A549 (cell line): ENCODE results near the gene NKD1. TPM values are rescaled to one million over a fixed set of nuclear protein-coding genes. Genes with fewer than 3 reads are reported as not detected.

ENCODE experiments used
- ATAC-seq, 2 experiments: fragments of 200-7000 bp in 1 of 2; fragments of >200 bp in 1 of 2; cut with Nextera tagmentation in 1 of 2; cut with Tn5 transposase in 1 of 2; 3 replicates each; pipeline versions ENCODE4 v1.8.0 to v1.9.1; 2018 to 2020; ENCODE audit warnings: mild to moderate bottlenecking in 1 of 2, moderate library complexity in 1 of 2
- CTCF ChIA-PET: fragments of 300-600 bp; sonication (Branson Sonifier 250); formaldehyde crosslinking; extraction: SDS; loops from one replicate; lab custom pipeline; 2021; ENCODE audit warnings: antibody characterized with exemption, inconsistent platforms; lab: Yijun Ruan, JAX
- POLR2A ChIA-PET: fragments of 350-600 bp; formaldehyde crosslinking; extraction: SDS; loops from one replicate; lab custom pipeline; 2021; ENCODE audit warnings: antibody characterized with exemption, inconsistent platforms; lab: Yijun Ruan, JAX
- DNase-seq, 2 experiments: peaks; one replicate each; pipeline versions ENCODE4 v3.0.0 to v3.0.0-alpha.2; 2011 to 2016; ENCODE audit warnings: low read depth in 1 of 2, low spot score in 1 of 2
- FAIRE-seq: peaks from 2 replicates; lab custom pipeline; 2011; peaks lifted over from hg19 to GRCh38; lab: Jason Lieb, UNC
- H3K27ac ChIP-seq, 2 experiments: fragments of >200 bp; sonication (Bioruptor Twin); formaldehyde crosslinking; 3 replicates each; pipeline ENCODE4 v1.5.1; 2016 to 2017
- H3K4me1 ChIP-seq: fragments of >200 bp; sonication (Bioruptor Twin); formaldehyde crosslinking; 3 replicates; pipeline ENCODE4 v1.6.1; 2016
- H3K4me2 ChIP-seq: fragments of >200 bp; sonication (Bioruptor Twin); formaldehyde crosslinking; 3 replicates; pipeline ENCODE4 v1.6.1; 2016
- H3K4me3 ChIP-seq: fragments of >200 bp; sonication (Bioruptor Twin); formaldehyde crosslinking; 3 replicates; pipeline ENCODE4 v1.5.1; 2016
- H3K9me3 ChIP-seq: fragments of >200 bp; sonication (Bioruptor Twin); formaldehyde crosslinking; 3 replicates; pipeline ENCODE4 v1.6.1; 2016
- CHD2 ChIP-seq: fragments of 150-350 bp; IDR thresholded peaks from 2 replicates; pipeline ENCODE4 v1.6.1; 2014; ENCODE audit warnings: low read length; ENCODE audit not compliant: partially characterized antibody
- ELK1 ChIP-seq: fragments of 150-350 bp; IDR thresholded peaks from 2 replicates; pipeline ENCODE4 v1.6.1; 2014; ENCODE audit warnings: low read depth, mild to moderate bottlenecking, low read length
- HOXA7 ChIP-seq: fragments of 250-450 bp; sonication (Bioruptor Pico); IDR thresholded peaks from 2 replicates; pipeline ENCODE4 v1.5.0; 2020; ENCODE audit warnings: mild to moderate bottlenecking, moderate library complexity
- MAZ ChIP-seq: fragments of 150-350 bp; IDR thresholded peaks from 2 replicates; pipeline ENCODE4 v1.6.1; 2014; ENCODE audit warnings: antibody characterized with exemption, low read depth, low read length, borderline replicate concordance
- POLR2A ChIP-seq: IDR thresholded peaks from 2 replicates; pipeline ENCODE4 v1.6.1; 2012; ENCODE audit warnings: mild to moderate bottlenecking, low read length
- REST ChIP-seq: fragments of 200-600 bp; sonication (generic); IDR thresholded peaks from 2 replicates; pipeline ENCODE4 v1.6.1; 2016; ENCODE audit warnings: antibody characterized with exemption, mild to moderate bottlenecking, moderate library complexity
- WGBS: methylation state at CpG from one replicate; pipeline ENCODE4 v1.1.6; 2017; ENCODE audit errors: missing lambda C conversion rate; 5-methylcytosine and 5-hydroxymethylcytosine counted together
- polyA plus RNA-seq, 4 experiments: library from polyadenylated mRNA; depleted of rRNA in 3 of 4; stranded (reverse); fragments of >200 nt; fragmentation: RNase III in 1 of 4; extraction: RNeasy Plus Mini Kit Qiagen cat#74134 plus additional on column Dnase treatment in 1 of 4; gene quantifications; 2 replicates in 3 of 4; 3 replicates in 1 of 4; pipeline ENCODE4 v1.2.3, GENCODE V29; 2011 to 2017
- TF ChIP-seq, protein P1 (sequence below): IDR thresholded peaks from 2 replicates; pipeline ENCODE4 v1.6.1; 2012

NKD1 gene
- polyA plus RNA-seq, 2 of the 4 experiments (the other 2 are of a cell fraction) = 0.10 to 0.19 TPM

GRCh38 chr16:50697881-50698767, 149.9 kb downstream of the NKD1 start:
- POLR2A ChIA-PET = no interaction called here
- no peaks in the 10 kb centered on the region for H3K9me3 ChIP-seq
- WGBS = 51% methylated on average over 19 of the region's 19 CpGs
- no peak overlapping the region for H3K4me3 ChIP-seq
- H3K4me1 ChIP-seq = 0 out of 3 replicates have a peak, but pooled peaks cover 5% of the 10 kb centered on the region
- ATAC-seq (peak in 1 of 2 experiments; percentile 22; a peak in 2 of 6 replicates), DNase-seq (no peak), FAIRE-seq (no peak)
- peak overlapping the region in 1 of 2 experiments; percentile 26; a peak in 1 of 6 replicates for H3K27ac ChIP-seq
- CTCF ChIA-PET = interaction anchor here (0.6 to 6.3 kb wide), 5 partner anchors 26 to 755 kb away, joined by 3 to 21 read pairs (median 3); no protein-coding TSS in a partner anchor
- H3K4me2 ChIP-seq = peak overlapping the region; percentile 46
- TF ChIP-seq MAZ (no peak), CHD2 (no peak), POLR2A (no peak), REST (no peak), HOXA7 (CRISPR knock-in tag) (no peak), ELK1 (no peak)
- TF ChIP-seq, protein P1, sequence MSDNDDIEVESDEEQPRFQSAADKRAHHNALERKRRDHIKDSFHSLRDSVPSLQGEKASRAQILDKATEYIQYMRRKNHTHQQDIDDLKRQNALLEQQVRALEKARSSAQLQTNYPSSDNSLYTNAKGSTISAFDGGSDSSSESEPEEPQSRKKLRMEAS = no peak
- TF ChIP-seq, all 56 proteins: peak for 0

Other genes with a start within 250 kb of the NKD1 start
- 94.5 and 102 TPM in 2 replicates for gene BRD7, start 179.4 kb upstream of the NKD1 start, polyA plus RNA-seq (2011; rRNA removed)
- 59.9 to 60.4 TPM (median 60.2 TPM) in 3 replicates for gene BRD7, start 179.4 kb upstream of the NKD1 start, polyA plus RNA-seq (2017; fragmentation: RNase III; extraction: RNeasy Plus Mini Kit Qiagen cat#74134 plus additional on column Dnase treatment)
- not detected in 2 replicates for gene SNX20, start 132.9 kb downstream of the NKD1 start, polyA plus RNA-seq (2011; rRNA removed)
- not detected in 3 replicates for gene SNX20, start 132.9 kb downstream of the NKD1 start, polyA plus RNA-seq (2017; fragmentation: RNase III; extraction: RNeasy Plus Mini Kit Qiagen cat#74134 plus additional on column Dnase treatment)
- gene NOD2, start 145.2 kb downstream of the NKD1 start, polyA plus RNA-seq (2011; rRNA removed) = 0.03 TPM in 1 of 2 replicates, not detected in the other
- not detected in 3 replicates for gene NOD2, start 145.2 kb downstream of the NKD1 start, polyA plus RNA-seq (2017; fragmentation: RNase III; extraction: RNeasy Plus Mini Kit Qiagen cat#74134 plus additional on column Dnase treatment)
- 11.2 and 12.7 TPM in 2 replicates for gene CYLD, start 193.7 kb downstream of the NKD1 start, polyA plus RNA-seq (2011; rRNA removed)
- 6.5 to 7.2 TPM (median 6.7 TPM) in 3 replicates for gene CYLD, start 193.7 kb downstream of the NKD1 start, polyA plus RNA-seq (2017; fragmentation: RNase III; extraction: RNeasy Plus Mini Kit Qiagen cat#74134 plus additional on column Dnase treatment)